Activated T-cell treated with anti-CD3 and anti-CD28 coated beads, Interleukin-2, amount 50 U/mL, for 48 hours (primary cell): ENCODE measurements around the gene INO80.

Experiments used
- DNase-seq, 2 experiments: peaks; one replicate each; pipeline ENCODE4 v3.0.0-alpha.2; 2020

Gene INO80

GRCh38 chr15:40943764-40944365 lies 172.2 kb downstream of the INO80 start:
- DNase-seq = no peak

- DNase-seq = no peak
Observed at GRCh38 chr15:40942878-40943277, 173.2 kb downstream of the INO80 start.

- DNase-seq = no peak
Observed at GRCh38 chr15:40942337-40942854, 173.7 kb downstream of the INO80 start.

GRCh38 chr15:40941528-40942336 lies 174.3 kb downstream of the INO80 start:
- peak; percentile 72 to 80 for DNase-seq

- DNase-seq = no peak
Observed at GRCh38 chr15:40941068-40941527, 175.0 kb downstream of the INO80 start.

GRCh38 chr15:40940296-40940801 lies 175.7 kb downstream of the INO80 start:
- DNase-seq = peak in 1 of 2 experiments; percentile 47

- DNase-seq = no peak
Observed at GRCh38 chr15:40938536-40938870, 177.6 kb downstream of the INO80 start.

- no peak for DNase-seq
Observed at GRCh38 chr15:40937762-40938535, 178.1 kb downstream of the INO80 start.

GRCh38 chr15:40936709-40937666 lies 179.1 kb downstream of the INO80 start:
- DNase-seq = no peak

GRCh38 chr15:40936234-40936708 lies 179.8 kb downstream of the INO80 start:
- DNase-seq = no peak

GRCh38 chr15:40934457-40934856 lies 181.6 kb downstream of the INO80 start:
- DNase-seq = no peak

GRCh38 chr15:40933517-40933902 lies 182.6 kb downstream of the INO80 start:
- no peak for DNase-seq

GRCh38 chr15:40932649-40933516 lies 183.2 kb downstream of the INO80 start:
- no peak for DNase-seq

- DNase-seq = no peak
Observed at GRCh38 chr15:40932156-40932555, 183.9 kb downstream of the INO80 start.

GRCh38 chr15:40931300-40932142 lies 184.6 kb downstream of the INO80 start:
- no peak for DNase-seq

- peak; percentile 79 for DNase-seq
Observed at GRCh38 chr15:40930430-40931299, 185.4 kb downstream of the INO80 start.

- DNase-seq = no peak
Observed at GRCh38 chr15:40929660-40930429, 186.2 kb downstream of the INO80 start.
